Peyer's patch (tissue), 4 donors: ENCODE data around the gene DPY19L3. TPM values are rescaled to one million over a fixed set of nuclear protein-coding genes. Genes with fewer than 3 reads are reported as not detected.
"Not testable (repeated sequence)": the region's sequence is repeated elsewhere in the genome, so short reads cannot be mapped to it uniquely, and the experiment has no call there.

Experiments
- DNase-seq, 3 donors: peaks; one replicate each; pipeline ENCODE4 v3.0.0-alpha.2; 2017 to 2019
- H3K27ac ChIP-seq, 4 donors: fragments of 200-600 bp; sonication (generic); one replicate each; pipeline ENCODE4 v1.5.1; 2016 to 2019
- H3K27me3 ChIP-seq, 2 donors: fragments of 200-600 bp; sonication (generic); one replicate each; pipeline ENCODE4 v1.5.1; 2019
- H3K36me3 ChIP-seq, 3 donors: fragments of 200-600 bp; sonication (generic); one replicate each; pipeline ENCODE4 v1.5.1; 2016 to 2019
- H3K4me1 ChIP-seq, 4 donors: fragments of 200-600 bp; sonication (generic); one replicate each; pipeline ENCODE4 v1.5.1; 2016 to 2019
- H3K4me3 ChIP-seq, 4 donors: fragments of 200-600 bp; sonication (generic); 1 replicate in 3 of 4; 2 replicates in 1 of 4; pipeline ENCODE4 v1.5.1; 2016 to 2019; ENCODE audit warnings: mild to moderate bottlenecking in 1 of 4
- H3K9me3 ChIP-seq, 4 donors: fragments of 200-600 bp; sonication (generic); one replicate each; pipeline ENCODE4 v1.5.1; 2016 to 2019; ENCODE audit warnings: mild to moderate bottlenecking in 1 of 4
- CTCF ChIP-seq, 6 experiments: fragments of 450-650 bp in 4 of 6; fragments of 200-600 bp in 2 of 6; sonication (generic) in 1 of 6; IDR thresholded peaks; one replicate each; pipeline ENCODE4 v1.5.1; 2017 to 2019; ENCODE audit warnings: antibody characterized with exemption in 6 of 6, mild to moderate bottlenecking in 3 of 6, moderate library complexity in 1 of 6
- POLR2A ChIP-seq, 2 donors: fragments of 450-650 bp; IDR thresholded peaks; one replicate each; pipeline ENCODE4 v1.5.1; 2017; ENCODE audit warnings: antibody characterized with exemption in 2 of 2, mild to moderate bottlenecking in 2 of 2, moderate library complexity in 2 of 2
- total RNA-seq, 4 donors: library from RNA; depleted of rRNA; stranded (reverse); fragments of >200 nt; gene quantifications; one replicate each; pipeline ENCODE4 v1.1.0, GENCODE V29; 2016

The DPY19L3 gene
- total RNA-seq, 4 donors from 2014 or later, result 18.2 to 49.5 (median 42.4) TPM

- H3K4me3 ChIP-seq, result no peak overlapping the region
- DNase-seq, result no peak
- peaks cover 0 to 27% (median 0%) of the 10 kb centered on the region in 3 donors for H3K36me3 ChIP-seq
Measured at GRCh38 chr19:32416749-32417456, 11.3 kb downstream of the DPY19L3 start.

GRCh38 chr19:32418155-32418554 lies 12.6 kb downstream of the DPY19L3 start:
- Histone ChIP-seq H3K36me3 (peaks cover 0 to 14% (median 0%) of the 10 kb centered on the region in 3 donors), H3K4me3 (no peak overlapping the region), H3K4me1 (no peaks in the 10 kb centered on the region), H3K27me3 (no peaks in the 10 kb centered on the region), H3K9me3 (no peaks in the 10 kb centered on the region), H3K27ac (no peak overlapping the region)
- TF ChIP-seq CTCF (IDR thresholded peaks at IDR 0.05), result no peak
- no peak for TF ChIP-seq POLR2A (IDR thresholded peaks at IDR 0.05)
- DNase-seq, result no peak

More at GRCh38 chr19:32416749-32417456, 11.3 kb downstream of the DPY19L3 start:
- Histone ChIP-seq H3K4me1 (no peaks in the 10 kb centered on the region), H3K27me3 (no peaks in the 10 kb centered on the region), H3K9me3 (no peaks in the 10 kb centered on the region), H3K27ac (no peak overlapping the region)
- TF ChIP-seq CTCF (IDR thresholded peaks at IDR 0.05) (no peak), POLR2A (IDR thresholded peaks at IDR 0.05) (no peak)

GRCh38 chr19:32421589-32422361 lies 16.2 kb downstream of the DPY19L3 start:
- Histone ChIP-seq H3K4me1 (no peaks in the 10 kb centered on the region), H3K27me3 (no peaks in the 10 kb centered on the region), H3K9me3 (no peaks in the 10 kb centered on the region), H3K27ac (no peak overlapping the region), H3K36me3 (no peaks in the 10 kb centered on the region), H3K4me3 (no peak overlapping the region)
- DNase-seq, result no peak
- no peak for TF ChIP-seq CTCF (IDR thresholded peaks at IDR 0.05)
- TF ChIP-seq POLR2A (IDR thresholded peaks at IDR 0.05), result no peak

- DNase-seq, result no peak
- H3K9me3 ChIP-seq, result no peaks in the 10 kb centered on the region
- no peak overlapping the region for H3K27ac ChIP-seq
- H3K27me3 ChIP-seq, result no peaks in the 10 kb centered on the region
- no peaks in the 10 kb centered on the region for H3K4me1 ChIP-seq
- TF ChIP-seq CTCF (IDR thresholded peaks at IDR 0.05), result no peak
- TF ChIP-seq POLR2A (IDR thresholded peaks at IDR 0.05), result no peak
- H3K4me3 ChIP-seq, result no peak overlapping the region
- no peaks in the 10 kb centered on the region for H3K36me3 ChIP-seq
Measured at GRCh38 chr19:32422435-32422834, 16.9 kb downstream of the DPY19L3 start.

GRCh38 chr19:32423944-32424343 lies 18.4 kb downstream of the DPY19L3 start:
- H3K9me3 ChIP-seq, H3K27ac ChIP-seq, H3K36me3 ChIP-seq, H3K4me3 ChIP-seq, H3K4me1 ChIP-seq, H3K27me3 ChIP-seq, DNase-seq: not testable (repeated sequence)

GRCh38 chr19:32427536-32427935 lies 22.0 kb downstream of the DPY19L3 start:
- no peaks in the 10 kb centered on the region for H3K4me1 ChIP-seq
- no peak overlapping the region for H3K4me3 ChIP-seq
- H3K36me3 ChIP-seq, result no peaks in the 10 kb centered on the region
- no peaks in the 10 kb centered on the region for H3K27me3 ChIP-seq
- DNase-seq, result no peak
- no peaks in the 10 kb centered on the region for H3K9me3 ChIP-seq
- no peak overlapping the region for H3K27ac ChIP-seq
- TF ChIP-seq CTCF (IDR thresholded peaks at IDR 0.05) (no peak), POLR2A (IDR thresholded peaks at IDR 0.05) (no peak)
